GM18499 (cell line): ENCODE results near the gene HEXIM2.
"Not testable (repeated sequence)": the region's sequence is repeated elsewhere in the genome, so short reads cannot be mapped to it uniquely, and the experiment has no call there.

Experiments used
- ATAC-seq: cut with Tn5 transposase; IDR thresholded peaks from one replicate; pipeline ENCODE4 v1.9.1; 2021; ENCODE audit warnings: moderate number of reproducible peaks; ENCODE audit not compliant: insufficient read depth, unreplicated experiment

Gene HEXIM2

GRCh38 chr17:45201457-45201856, 39.8 kb downstream of the HEXIM2 start:
- no peak for ATAC-seq

DNA sequence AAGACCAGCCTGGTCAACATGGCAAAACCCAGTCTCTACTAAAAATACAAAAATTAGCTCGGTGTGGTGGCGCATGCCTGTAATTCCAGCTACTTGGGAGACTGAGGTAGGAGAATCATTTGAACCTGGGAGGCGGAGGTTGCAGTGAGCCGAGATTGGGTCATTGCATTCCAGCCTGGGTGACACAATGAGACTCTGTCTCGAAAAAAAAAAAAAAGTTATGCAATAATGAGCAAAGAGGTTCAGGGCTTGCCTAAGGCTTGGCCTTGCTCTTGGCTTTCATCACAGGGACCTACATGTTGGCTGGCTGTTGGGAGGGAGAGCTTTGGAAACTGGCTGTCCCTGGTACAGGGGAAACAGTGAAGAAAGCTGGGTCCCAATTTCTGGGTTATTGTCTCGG, 40.2 kb downstream of the HEXIM2 start:
- not testable (repeated sequence) for ATAC-seq

GRCh38 chr17:45218895-45219661, 57.4 kb downstream of the HEXIM2 start:
- ATAC-seq, result no peak
